Right lobe of liver (tissue), 6 donors: ENCODE data around the gene CHST8. TPM values are rescaled to one million over a fixed set of nuclear protein-coding genes. Genes with fewer than 3 reads are reported as not detected.
"Not testable (repeated sequence)": the region's sequence is repeated elsewhere in the genome, so short reads cannot be mapped to it uniquely, and the experiment has no call there.

ENCODE experiments used
- ATAC-seq, 4 donors: fragments of 200-7000 bp; cut with Tn5 transposase; one replicate each; pipeline ENCODE4 v1.9.1; 2020; ENCODE audit warnings: mild to moderate bottlenecking in 4 of 4, moderate library complexity in 4 of 4
- DNase-seq, 3 donors: peaks; one replicate each; pipeline ENCODE4 v3.0.0-alpha.2; 2020
- H3K27ac ChIP-seq, 3 donors: fragments of 200-600 bp; one replicate each; pipeline ENCODE4 v1.8.0; 2022
- H3K27me3 ChIP-seq, 2 donors: fragments of 200-600 bp; one replicate each; pipeline ENCODE4 v1.8.0; 2022
- H3K36me3 ChIP-seq, 4 donors: fragments of 200-600 bp; sonication (generic) in 1 of 4; one replicate each; pipeline versions ENCODE4 v1.5.1 to v1.8.0; 2017 to 2022; ENCODE audit warnings: control low read depth in 1 of 4
- H3K4me1 ChIP-seq, 4 donors: fragments of 200-600 bp; sonication (generic) in 1 of 4; one replicate each; pipeline versions ENCODE4 v1.5.1 to v1.8.0; 2017 to 2022; ENCODE audit warnings: control low read depth in 1 of 4
- H3K4me3 ChIP-seq, 3 donors: fragments of 200-600 bp; one replicate each; pipeline ENCODE4 v1.8.0; 2022
- H3K9me3 ChIP-seq, 4 donors: fragments of 200-600 bp; sonication (generic) in 1 of 4; one replicate each; pipeline versions ENCODE4 v1.5.1 to v1.8.0; 2017 to 2022; ENCODE audit warnings: control low read depth in 1 of 4
- CTCF ChIP-seq, 4 donors: fragments of 200-600 bp in 3 of 4; fragments of 450-650 bp in 1 of 4; IDR thresholded peaks; one replicate each; pipeline versions ENCODE4 v1.5.1 to v1.8.0; 2016 to 2022; ENCODE audit warnings: antibody characterized with exemption in 4 of 4, mild to moderate bottlenecking in 2 of 4
- POLR2A ChIP-seq: fragments of 450-650 bp; IDR thresholded peaks from one replicate; pipeline ENCODE4 v1.6.1; 2017; ENCODE audit warnings: antibody characterized with exemption, mild to moderate bottlenecking
- WGBS: methylation state at CpG from one replicate; pipeline ENCODE4 v1.1.6; 2018; ENCODE audit warnings: low coverage, low lambda C conversion rate; ENCODE audit not compliant: insufficient coverage; ENCODE audit errors: missing lambda C conversion rate; 5-methylcytosine and 5-hydroxymethylcytosine counted together
- intact Hi-C, 2 donors: fragments of 100-400 bp; cut with DNase I; formaldehyde crosslinking; loops; one replicate each; pipeline versions ENCODE4 v1.11.2 to v1.14.1; 2022
- total RNA-seq, 6 experiments: library from RNA; depleted of rRNA in 2 of 6; stranded (reverse); fragments of >200 nt in 2 of 6; fragmentation: NEBNext Ultra II Directional in 3 of 6; extraction: Animal tissue kit (Norgen Biotek cat#: 25700) in 3 of 6; gene quantifications; one replicate each; pipeline versions ENCODE4 v1.1.0 to v1.2.4, GENCODE V29; 2016 to 2023
- donor health status: DM: no; HTN: yes; CAD: no.
- donor health status: DM: no; HTN: no; CAD: no.
- donor health status: DM: no; HTN: no; CAD: no.
- donor health status: DM: no; HTN: yes; CAD: no.
- donor health status: DM: no; HTN: yes; CAD: no.

CHST8 gene
- total RNA-seq, 6 experiments from 2014 or later = 0.12 to 0.19 TPM; not detected in 4

- Histone ChIP-seq H3K4me3 (no peak overlapping the region), H3K36me3 (peaks cover 0 to 12% (median 0%) of the 10 kb centered on the region in 4 donors), H3K4me1 (peaks cover 0 to 15% (median 0%) of the 10 kb centered on the region in 4 donors), H3K27me3 (peaks cover 0 to 4% of the 10 kb centered on the region in 2 donors), H3K9me3 (no peaks in the 10 kb centered on the region), H3K27ac (no peak overlapping the region)
- WGBS = 78% methylated on average over 12 of the region's 15 CpGs
- DNase-seq (peak in 2 of 3 donors; percentile 25 to 31), ATAC-seq (no peak)
- TF ChIP-seq POLR2A (no peak), CTCF (IDR thresholded peaks at IDR 0.05) (no peak)
- intact Hi-C loops = no loop called here
These were observed 193.9 kb downstream of the CHST8 start for GRCh38 chr19:33815380-33816340.

GRCh38 chr19:33818411-33818810 is 196.7 kb downstream of the CHST8 start:
- Histone ChIP-seq H3K36me3 (no peaks in the 10 kb centered on the region), H3K27ac (no peak overlapping the region), H3K27me3 (peaks cover 0 to 4% of the 10 kb centered on the region in 2 donors), H3K9me3 (no peaks in the 10 kb centered on the region), H3K4me1 (peaks cover 0 to 15% (median 0%) of the 10 kb centered on the region in 4 donors), H3K4me3 (no peak overlapping the region)
- TF ChIP-seq POLR2A = no peak
- no peak for TF ChIP-seq CTCF (IDR thresholded peaks at IDR 0.05)
- intact Hi-C loops = no loop called here
- DNase-seq (peak in 2 of 3 donors; percentile 27 to 48), ATAC-seq (no peak)
- 92% methylated on average over 2 of the region's 4 CpGs for WGBS

GRCh38 chr19:33819078-33819477 is 197.3 kb downstream of the CHST8 start:
- H3K9me3 ChIP-seq, H3K4me3 ChIP-seq, H3K36me3 ChIP-seq, H3K27ac ChIP-seq, H3K27me3 ChIP-seq, intact Hi-C loops, DNase-seq, ATAC-seq: not testable (repeated sequence)
- H3K4me1 ChIP-seq = peaks cover 0 to 15% (median 0%) of the 10 kb centered on the region in 4 donors
- 73% methylated on average over 5 of the region's 7 CpGs for WGBS

- no peak for ATAC-seq
- 42% methylated on average over 7 of the region's 10 CpGs for WGBS
- H3K4me3 ChIP-seq = peak overlapping the region; percentile 27 to 41 (median 27)
- H3K4me1 ChIP-seq = peaks cover 0 to 15% (median 0%) of the 10 kb centered on the region in 4 donors
- H3K9me3 ChIP-seq = no peaks in the 10 kb centered on the region
- intact Hi-C loops = no loop called here
- H3K27ac ChIP-seq = peak overlapping the region in 1 of 3 donors; percentile 47
- no peak for TF ChIP-seq POLR2A
- DNase-seq = no peak
- H3K27me3 ChIP-seq = peaks cover 0 to 4% of the 10 kb centered on the region in 2 donors
- H3K36me3 ChIP-seq = no peaks in the 10 kb centered on the region
These were observed 197.7 kb downstream of the CHST8 start for GRCh38 chr19:33819506-33819879.

GRCh38 chr19:33819880-33820781 is 198.4 kb downstream of the CHST8 start:
- Histone ChIP-seq H3K36me3 (no peaks in the 10 kb centered on the region), H3K4me3 (peak overlapping the region; percentile 27 to 41 (median 27)), H3K27ac (peak overlapping the region in 2 of 3 donors; percentile 47 to 53), H3K9me3 (no peaks in the 10 kb centered on the region), H3K27me3 (peaks cover 0 to 4% of the 10 kb centered on the region in 2 donors), H3K4me1 (peaks cover 0 to 15% (median 0%) of the 10 kb centered on the region in 4 donors)
- WGBS = 13% methylated on average over 4 of the region's 61 CpGs
- peak; percentile 87 to 95 (median 92) for ATAC-seq
- DNase-seq = peak; percentile 82 to 87 (median 82)
- intact Hi-C loops = no loop called here
- no peak for TF ChIP-seq POLR2A
- TF ChIP-seq CTCF (IDR thresholded peaks at IDR 0.05) = peak in 1 of 4 donors; percentile 15
